ENCODE results near the gene CNTLN.

CNTLN gene

GRCh38 chr9:17131494-17131893 is 3.3 kb upstream of the CNTLN start:
- Histone ChIP-seq H3K4me1 (peaks cover 5% of the 10 kb centered on the region), H3K27ac (no peak overlapping the region), H3K36me3 (ENCODE audit: control insufficient read depth, insufficient read depth, low read length) (no peaks in the 10 kb centered on the region), H3K4me2 (ENCODE audit: low read length) (no peak overlapping the region), H3K79me2 (no peaks in the 10 kb centered on the region), H3K9ac (no peak overlapping the region), H3K27me3 (ENCODE audit: control insufficient read depth, insufficient read depth, low read length) (no peaks in the 10 kb centered on the region), H2AFZ (no peak overlapping the region), H3K9me3 (ENCODE audit: control insufficient read depth, low read length) (no peaks in the 10 kb centered on the region), H3K4me3 (ENCODE audit: low read depth, low read length) (no peak overlapping the region)
- no peak for TF ChIP-seq CTCF (IDR thresholded peaks at IDR 0.05)

- Histone ChIP-seq H3K9me3 (ENCODE audit: control insufficient read depth, low read length) (no peaks in the 10 kb centered on the region), H3K79me2 (no peaks in the 10 kb centered on the region), H3K27me3 (ENCODE audit: control insufficient read depth, insufficient read depth, low read length) (no peaks in the 10 kb centered on the region), H3K9ac (no peak overlapping the region), H3K4me1 (peaks cover 5% of the 10 kb centered on the region), H2AFZ (peak overlapping the region; percentile 94), H3K4me3 (ENCODE audit: low read depth, low read length) (peak overlapping the region; percentile 94), H3K36me3 (ENCODE audit: control insufficient read depth, insufficient read depth, low read length) (no peaks in the 10 kb centered on the region), H3K4me2 (ENCODE audit: low read length) (peak overlapping the region; percentile 88), H3K27ac (peak overlapping the region; percentile 39)
- TF ChIP-seq CTCF (IDR thresholded peaks at IDR 0.05) = no peak
Observed at GRCh38 chr9:17135295-17136160, 688 bp downstream of the CNTLN start.

- H3K36me3 ChIP-seq (ENCODE audit: control insufficient read depth, insufficient read depth, low read length) = no peaks in the 10 kb centered on the region
- peaks cover 5% of the 10 kb centered on the region for H3K4me1 ChIP-seq
- no peaks in the 10 kb centered on the region for H3K79me2 ChIP-seq
- TF ChIP-seq CTCF (IDR thresholded peaks at IDR 0.05) = no peak
- no peaks in the 10 kb centered on the region for H3K9me3 ChIP-seq (ENCODE audit: control insufficient read depth, low read length)
- H3K4me2 ChIP-seq (ENCODE audit: low read length) = no peak overlapping the region
- H2AFZ ChIP-seq = no peak overlapping the region
- H3K27ac ChIP-seq = no peak overlapping the region
- no peak overlapping the region for H3K9ac ChIP-seq
- no peak overlapping the region for H3K4me3 ChIP-seq (ENCODE audit: low read depth, low read length)
- H3K27me3 ChIP-seq (ENCODE audit: control insufficient read depth, insufficient read depth, low read length) = no peaks in the 10 kb centered on the region
Observed at GRCh38 chr9:17137566-17137965, 2.7 kb downstream of the CNTLN start.

- Histone ChIP-seq H2AFZ (no peak overlapping the region), H3K4me1 (peaks cover 5% of the 10 kb centered on the region), H3K9me3 (ENCODE audit: control insufficient read depth, low read length) (no peaks in the 10 kb centered on the region), H3K79me2 (no peaks in the 10 kb centered on the region), H3K27me3 (ENCODE audit: control insufficient read depth, insufficient read depth, low read length) (no peaks in the 10 kb centered on the region), H3K9ac (no peak overlapping the region), H3K4me3 (ENCODE audit: low read depth, low read length) (no peak overlapping the region), H3K27ac (no peak overlapping the region), H3K4me2 (ENCODE audit: low read length) (no peak overlapping the region), H3K36me3 (ENCODE audit: control insufficient read depth, insufficient read depth, low read length) (no peaks in the 10 kb centered on the region)
- no peak for TF ChIP-seq CTCF (IDR thresholded peaks at IDR 0.05)
Observed at GRCh38 chr9:17138503-17138902, 3.7 kb downstream of the CNTLN start.

GRCh38 chr9:17140418-17140817 is 5.6 kb downstream of the CNTLN start:
- H3K36me3 ChIP-seq (ENCODE audit: control insufficient read depth, insufficient read depth, low read length) = no peaks in the 10 kb centered on the region
- H3K9ac ChIP-seq = no peak overlapping the region
- no peaks in the 10 kb centered on the region for H3K27me3 ChIP-seq (ENCODE audit: control insufficient read depth, insufficient read depth, low read length)
- no peak for TF ChIP-seq CTCF (IDR thresholded peaks at IDR 0.05)
- H3K9me3 ChIP-seq (ENCODE audit: control insufficient read depth, low read length) = no peaks in the 10 kb centered on the region
- no peak overlapping the region for H3K4me2 ChIP-seq (ENCODE audit: low read length)
- H2AFZ ChIP-seq = no peak overlapping the region
- H3K4me1 ChIP-seq = no peaks in the 10 kb centered on the region
- no peak overlapping the region for H3K4me3 ChIP-seq (ENCODE audit: low read depth, low read length)
- no peaks in the 10 kb centered on the region for H3K79me2 ChIP-seq
- H3K27ac ChIP-seq = no peak overlapping the region
